Measurements from ENCODE around the gene ATP6V0B. TPM values are rescaled to one million over a fixed set of nuclear protein-coding genes. Genes with fewer than 3 reads are reported as not detected.

ATP6V0B gene
- total and polyA plus RNA-seq, 2 of the 13 experiments (the other 11 are each of a cell fraction or from before 2014, with no cell fraction given) = 157 to 161 TPM

- TF ChIP-seq DDIT3 (CRISPR knock-in tag; IDR thresholded peaks at IDR 0.05) (no peak), DMTF1 (CRISPR knock-in tag; IDR thresholded peaks at IDR 0.05) (no peak), ZNF138 (CRISPR knock-in tag; IDR thresholded peaks at IDR 0.05; ENCODE audit: low read depth) (no peak), ZNF12 (CRISPR knock-in tag; IDR thresholded peaks at IDR 0.05) (no peak), NR0B2 (CRISPR knock-in tag; IDR thresholded peaks at IDR 0.05) (0 out of 2 replicates have a peak, but pooled peaks have one; percentile 59), TP53 (CRISPR knock-in tag; conservative IDR thresholded peaks at IDR 0.05) (no peak), CEBPB (IDR thresholded peaks at IDR 0.05; ENCODE audit: borderline replicate concordance, low read depth, low read length) (no peak), ZSCAN31 (CRISPR knock-in tag; IDR thresholded peaks at IDR 0.05; ENCODE audit: low read depth) (no peak; the same call in 1 of the 2 replicates), RBM22 (optimal IDR thresholded peaks at IDR 0.05; ENCODE audit: low read length) (peak; percentile 64), ZNF33B (CRISPR knock-in tag; IDR thresholded peaks at IDR 0.05) (no peak), FIP1L1 (IDR thresholded peaks at IDR 0.05; ENCODE audit: borderline replicate concordance, insufficient read depth, low read depth, low read length) (no peak), NFE2L1 (CRISPR knock-in tag; IDR thresholded peaks at IDR 0.05; ENCODE audit: borderline replicate concordance) (no peak), ZNF337 (CRISPR knock-in tag; IDR thresholded peaks at IDR 0.05; ENCODE audit: borderline replicate concordance, low read depth) (no peak), ZNF383 (CRISPR knock-in tag; IDR thresholded peaks at IDR 0.05; ENCODE audit: borderline replicate concordance) (peak; percentile 87; the same call in 1 of the 2 replicates), ZMAT5 (CRISPR knock-in tag; IDR thresholded peaks at IDR 0.05; ENCODE audit: borderline replicate concordance, low read depth) (no peak), ZNF225 (CRISPR knock-in tag; IDR thresholded peaks at IDR 0.05) (no peak), ZNF724P (CRISPR knock-in tag; IDR thresholded peaks at IDR 0.05; ENCODE audit: borderline replicate concordance) (no peak), RFXANK (CRISPR knock-in tag; IDR thresholded peaks at IDR 0.05) (no peak), TRIM22 (IDR thresholded peaks at IDR 0.05) (no peak), HES4 (CRISPR knock-in tag; IDR thresholded peaks at IDR 0.05; ENCODE audit: borderline replicate concordance) (peak; percentile 57; the same call in 1 of the 2 replicates), DR1 (CRISPR knock-in tag; IDR thresholded peaks at IDR 0.05) (no peak), JUNB (CRISPR knock-in tag; IDR thresholded peaks at IDR 0.05; ENCODE audit: borderline replicate concordance) (peak; percentile 33; the same call in 1 of the 2 replicates), EP300 (IDR thresholded peaks at IDR 0.05; ENCODE audit: low read depth in 2 of 2, low read length in 2 of 2) (no peak), EP300 (CRISPR knock-in tag; IDR thresholded peaks at IDR 0.05; ENCODE audit: borderline replicate concordance) (no peak)
These were observed 16.9 kb downstream of the ATP6V0B start, which contains the start of gene CCDC24 (continued) for GRCh38 chr1:43991476-43992231.

Data from HepG2 (cell line).